Caco-2 (cell line): ENCODE data around the gene ACP6. TPM values are rescaled to one million over a fixed set of nuclear protein-coding genes. Genes with fewer than 3 reads are reported as not detected.
"Not testable (repeated sequence)": the region's sequence is repeated elsewhere in the genome, so short reads cannot be mapped to it uniquely, and the experiment has no call there.

Experiments
- BruUV-seq: library from RNA; stranded (reverse); fragments of 400-500 nt; replicated peaks from 2 replicates; lab custom pipeline; 2021; lab: Mats Ljungman, UMichigan
- CTCF ChIA-PET: fragments of 300-600 bp; sonication (Branson Sonifier 250); formaldehyde crosslinking; loops from one replicate; lab custom pipeline; 2022; ENCODE audit warnings: antibody characterized with exemption; lab: Charles Lee
- POLR2A ChIA-PET: fragments of 300-600 bp; sonication (Branson Sonifier 250); formaldehyde crosslinking; loops from one replicate; lab custom pipeline; 2022; ENCODE audit warnings: antibody characterized with exemption; lab: Charles Lee
- DNase-seq, 2 experiments: peaks; one replicate each; pipeline versions ENCODE4 v3.0.0 to v3.0.0-alpha.2; 2020 to 2022
- H3K27me3 ChIP-seq: replicated peaks from 2 replicates; pipeline ENCODE4 v1.6.0; 2011; ENCODE audit warnings: low read length; ENCODE audit not compliant: control insufficient read depth, insufficient read depth
- H3K36me3 ChIP-seq: 2 replicates; pipeline ENCODE4 v1.5.1; 2011; ENCODE audit warnings: low read length; ENCODE audit not compliant: control insufficient read depth, insufficient read depth
- H3K4me1 ChIP-seq: fragments of 250-450 bp; sonication (Bioruptor Pico); 2 replicates; pipeline ENCODE4 v1.5.1; 2020; ENCODE audit warnings: mild to moderate bottlenecking
- H3K4me3 ChIP-seq: 2 replicates; pipeline ENCODE4 v1.5.1; 2011; ENCODE audit warnings: low read depth, mild to moderate bottlenecking, control low read depth, low read length
- H3K9me3 ChIP-seq: fragments of 250-450 bp; sonication (Bioruptor Pico); 2 replicates; pipeline ENCODE4 v1.5.1; 2020; ENCODE audit warnings: mild to moderate bottlenecking, moderate library complexity
- H3K27ac Mint-ChIP-seq: one replicate; pipeline ENCODE4 v1.8.0; 2022; ENCODE audit warnings: mixed read lengths; ENCODE audit not compliant: unreplicated experiment
- H3K27me3 Mint-ChIP-seq: one replicate; pipeline ENCODE4 v1.8.0; 2022; ENCODE audit warnings: mixed read lengths; ENCODE audit not compliant: insufficient read depth, unreplicated experiment
- H3K36me3 Mint-ChIP-seq: one replicate; pipeline ENCODE4 v1.8.0; 2022; ENCODE audit warnings: mild to moderate bottlenecking, mixed read lengths; ENCODE audit not compliant: insufficient read depth, unreplicated experiment
- H3K4me1 Mint-ChIP-seq: one replicate; pipeline ENCODE4 v1.8.0; 2022; ENCODE audit warnings: low read depth, mixed read lengths; ENCODE audit not compliant: unreplicated experiment
- H3K4me3 Mint-ChIP-seq: one replicate; pipeline ENCODE4 v1.8.0; 2022; ENCODE audit warnings: mild to moderate bottlenecking, moderate library complexity, mixed read lengths; ENCODE audit not compliant: unreplicated experiment
- H3K9me3 Mint-ChIP-seq: one replicate; pipeline ENCODE4 v1.8.0; 2022; ENCODE audit warnings: mixed read lengths; ENCODE audit not compliant: unreplicated experiment
- intact Hi-C: fragments of 100-400 bp; cut with micrococcal nuclease; formaldehyde crosslinking; loops from one replicate; pipeline ENCODE4 v1.10.0; 2022; ENCODE audit not compliant: unreplicated experiment
- total RNA-seq: library from RNA; stranded (reverse); gene quantifications from 2 replicates; pipeline ENCODE4 v1.2.3, GENCODE V29; 2022
- TF ChIP-seq, protein P1 (sequence below), 2 experiments: fragments of 200-600 bp in 1 of 2; IDR thresholded peaks; 1 replicate in 1 of 2; 2 replicates in 1 of 2; pipeline versions ENCODE4 v1.5.1 to v1.8.0; 2011 to 2022; ENCODE audit warnings: antibody characterized with exemption in 1 of 2, control low read depth in 1 of 2, inconsistent platforms in 1 of 2, low read depth in 1 of 2, low read length in 1 of 2, mild to moderate bottlenecking in 1 of 2, moderate library complexity in 1 of 2; ENCODE audit not compliant: insufficient read depth in 1 of 2, severe bottlenecking in 1 of 2, unreplicated experiment in 1 of 2

ACP6 gene
- total RNA-seq, 1 experiment from 2014 or later: 24.6 TPM

DNA sequence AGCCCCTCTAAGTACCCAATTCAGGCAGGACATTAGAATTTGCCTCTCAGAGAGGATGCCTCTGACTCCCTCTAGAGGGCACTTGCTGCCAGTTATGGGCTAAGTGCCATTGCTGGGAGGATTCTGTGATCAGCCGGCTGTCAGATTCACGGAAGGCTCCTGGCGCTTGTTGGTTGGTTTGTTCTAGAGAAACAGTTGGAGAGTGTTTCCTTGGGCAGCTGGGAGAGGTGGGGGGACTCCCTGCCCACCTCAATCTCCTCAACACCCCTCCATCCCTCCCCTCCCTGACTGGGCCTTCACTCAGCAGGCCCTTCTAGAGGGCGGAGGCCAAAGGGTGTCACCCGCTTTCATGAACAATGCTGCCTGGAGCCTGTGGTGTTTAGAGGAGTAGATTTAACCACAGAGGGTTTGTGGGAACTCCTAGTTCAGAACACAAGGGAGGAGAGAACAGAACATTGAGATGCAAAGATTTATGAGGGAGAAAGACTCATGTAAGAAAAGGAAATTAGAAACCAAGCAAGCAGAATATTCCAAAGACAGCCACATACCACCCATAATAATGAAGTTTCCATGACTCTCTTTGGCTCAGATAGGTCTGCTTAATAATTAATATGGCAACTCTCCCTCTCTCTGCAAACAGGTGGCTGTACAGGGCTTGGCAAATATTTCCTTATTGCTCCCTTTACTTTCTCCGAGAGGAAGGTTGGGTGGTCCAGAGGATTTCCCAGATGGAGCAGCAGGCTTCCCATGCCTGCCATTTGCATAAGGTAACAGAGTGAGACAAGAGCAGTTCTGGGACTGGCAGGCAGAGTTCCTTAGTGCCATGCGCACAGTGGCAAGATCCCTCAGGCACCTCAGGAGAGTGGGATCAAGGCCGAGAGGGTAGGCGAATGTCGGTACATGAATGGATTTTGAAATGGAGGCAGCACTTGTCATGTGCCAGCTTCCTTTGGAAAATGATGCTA is 30.0 kb upstream of the ACP6 start:
- no TSS peak for BruUV-seq
- H3K4me3 Mint-ChIP-seq: no peak overlapping the region
- H3K9me3 ChIP-seq: no peaks in the 10 kb centered on the region
- H3K4me1 Mint-ChIP-seq: no peaks in the 10 kb centered on the region
- H3K27me3 ChIP-seq: no peaks in the 10 kb centered on the region
- peak; percentile 49 to 63 for DNase-seq
- ChIA-PET CTCF (no interaction called here), POLR2A (no interaction called here)
- H3K9me3 Mint-ChIP-seq: no peaks in the 10 kb centered on the region
- intact Hi-C loops: loop anchor here (2.0 to 5.0 kb wide), 3 partner anchors 30 to 203 kb away; partner anchors contain the start of gene ACP6
- H3K4me1 ChIP-seq: no peaks in the 10 kb centered on the region
- no peak overlapping the region for H3K4me3 ChIP-seq
- H3K27me3 Mint-ChIP-seq: no peaks in the 10 kb centered on the region
- H3K36me3 ChIP-seq: no peaks in the 10 kb centered on the region
- H3K27ac Mint-ChIP-seq: no peak overlapping the region
- no peaks in the 10 kb centered on the region for H3K36me3 Mint-ChIP-seq
- TF ChIP-seq, protein P1, sequence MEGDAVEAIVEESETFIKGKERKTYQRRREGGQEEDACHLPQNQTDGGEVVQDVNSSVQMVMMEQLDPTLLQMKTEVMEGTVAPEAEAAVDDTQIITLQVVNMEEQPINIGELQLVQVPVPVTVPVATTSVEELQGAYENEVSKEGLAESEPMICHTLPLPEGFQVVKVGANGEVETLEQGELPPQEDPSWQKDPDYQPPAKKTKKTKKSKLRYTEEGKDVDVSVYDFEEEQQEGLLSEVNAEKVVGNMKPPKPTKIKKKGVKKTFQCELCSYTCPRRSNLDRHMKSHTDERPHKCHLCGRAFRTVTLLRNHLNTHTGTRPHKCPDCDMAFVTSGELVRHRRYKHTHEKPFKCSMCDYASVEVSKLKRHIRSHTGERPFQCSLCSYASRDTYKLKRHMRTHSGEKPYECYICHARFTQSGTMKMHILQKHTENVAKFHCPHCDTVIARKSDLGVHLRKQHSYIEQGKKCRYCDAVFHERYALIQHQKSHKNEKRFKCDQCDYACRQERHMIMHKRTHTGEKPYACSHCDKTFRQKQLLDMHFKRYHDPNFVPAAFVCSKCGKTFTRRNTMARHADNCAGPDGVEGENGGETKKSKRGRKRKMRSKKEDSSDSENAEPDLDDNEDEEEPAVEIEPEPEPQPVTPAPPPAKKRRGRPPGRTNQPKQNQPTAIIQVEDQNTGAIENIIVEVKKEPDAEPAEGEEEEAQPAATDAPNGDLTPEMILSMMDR (IDR thresholded peaks at IDR 0.05; ENCODE audit: insufficient read depth in 1 of 2, low read depth in 1 of 2, low read length in 1 of 2, severe bottlenecking in 1 of 2, unreplicated experiment in 1 of 2): peak; percentile 83 to 88

DNA sequence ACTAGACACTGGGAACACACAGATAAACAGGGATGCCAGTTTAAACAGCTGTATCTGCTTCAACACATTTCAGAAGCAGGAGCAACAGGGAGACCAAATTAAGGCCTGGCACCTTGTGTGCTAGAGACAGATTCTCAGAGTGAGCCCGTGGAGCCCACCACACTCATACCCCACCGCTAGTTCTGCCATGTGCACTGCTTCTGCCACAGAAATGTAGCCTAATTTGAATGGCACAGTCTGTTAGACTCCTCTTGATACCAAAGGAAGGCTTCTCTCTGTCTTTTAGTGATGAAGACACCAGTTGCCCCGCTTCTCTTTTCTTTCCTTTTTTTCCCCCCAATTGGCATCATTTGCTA is 29.3 kb upstream of the ACP6 start:
- H3K27me3 ChIP-seq: no peaks in the 10 kb centered on the region
- Mint-ChIP-seq H3K27me3 (peaks cover under 1% of the 10 kb centered on the region), H3K36me3 (no peaks in the 10 kb centered on the region), H3K9me3 (no peaks in the 10 kb centered on the region), H3K27ac (no peak overlapping the region), H3K4me1 (no peaks in the 10 kb centered on the region), H3K4me3 (no peak overlapping the region)
- H3K36me3 ChIP-seq: no peaks in the 10 kb centered on the region
- H3K4me1 ChIP-seq: no peaks in the 10 kb centered on the region
- BruUV-seq: no TSS peak
- intact Hi-C loops: loop anchor here (2.0 to 5.0 kb wide), 3 partner anchors 29 to 202 kb away; partner anchors contain the start of gene ACP6
- POLR2A ChIA-PET: no interaction called here
- CTCF ChIA-PET: no interaction called here
- no peaks in the 10 kb centered on the region for H3K9me3 ChIP-seq
- TF ChIP-seq, protein P1 (IDR thresholded peaks at IDR 0.05; ENCODE audit: insufficient read depth in 1 of 2, low read depth in 1 of 2, low read length in 1 of 2, severe bottlenecking in 1 of 2, unreplicated experiment in 1 of 2): no peak
- DNase-seq: no peak
- H3K4me3 ChIP-seq: no peak overlapping the region

DNA sequence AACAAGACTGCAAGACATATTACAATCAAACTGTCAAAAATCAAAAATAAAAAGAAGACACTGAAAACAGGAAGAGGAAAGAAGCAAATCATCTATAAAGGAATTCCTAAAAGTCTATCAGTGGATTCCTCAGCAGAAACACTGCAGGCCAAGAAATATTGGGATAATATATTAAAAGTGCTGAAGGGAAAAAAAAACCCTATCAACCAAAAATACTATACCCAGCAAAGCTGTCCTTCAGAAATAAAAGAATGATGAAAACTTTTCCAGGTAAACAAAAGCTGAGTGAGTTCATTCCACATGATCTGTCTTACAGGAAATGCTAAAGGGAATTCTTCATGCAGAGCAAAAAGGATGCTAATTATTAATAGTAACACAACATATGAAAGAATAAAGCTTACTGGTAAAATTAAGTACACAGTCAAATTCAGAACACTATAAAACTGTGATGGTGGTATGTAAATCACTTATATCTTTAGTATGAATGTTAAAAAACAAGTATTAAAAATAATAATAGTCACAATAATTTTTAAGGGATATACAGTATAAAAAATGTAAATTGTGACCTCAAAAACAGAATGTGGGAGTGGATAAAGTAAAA is 12.9 kb upstream of the ACP6 start:
- POLR2A ChIA-PET: no interaction called here
- Histone ChIP-seq H3K9me3 (peaks cover 22% of the 10 kb centered on the region), H3K4me1 (no peaks in the 10 kb centered on the region), H3K36me3 (no peaks in the 10 kb centered on the region), H3K27me3 (no peaks in the 10 kb centered on the region), H3K4me3 (no peak overlapping the region)
- TF ChIP-seq, protein P1 (IDR thresholded peaks at IDR 0.05; ENCODE audit: insufficient read depth in 1 of 2, low read depth in 1 of 2, low read length in 1 of 2, severe bottlenecking in 1 of 2, unreplicated experiment in 1 of 2): no peak
- Mint-ChIP-seq H3K27me3 (peaks cover 4% of the 10 kb centered on the region), H3K4me3 (no peak overlapping the region), H3K27ac (no peak overlapping the region), H3K4me1 (no peaks in the 10 kb centered on the region), H3K9me3 (peaks cover 26% of the 10 kb centered on the region), H3K36me3 (no peaks in the 10 kb centered on the region)
- CTCF ChIA-PET: no interaction called here
- no TSS peak for BruUV-seq
- intact Hi-C loops: no loop called here
- DNase-seq: no peak

DNA sequence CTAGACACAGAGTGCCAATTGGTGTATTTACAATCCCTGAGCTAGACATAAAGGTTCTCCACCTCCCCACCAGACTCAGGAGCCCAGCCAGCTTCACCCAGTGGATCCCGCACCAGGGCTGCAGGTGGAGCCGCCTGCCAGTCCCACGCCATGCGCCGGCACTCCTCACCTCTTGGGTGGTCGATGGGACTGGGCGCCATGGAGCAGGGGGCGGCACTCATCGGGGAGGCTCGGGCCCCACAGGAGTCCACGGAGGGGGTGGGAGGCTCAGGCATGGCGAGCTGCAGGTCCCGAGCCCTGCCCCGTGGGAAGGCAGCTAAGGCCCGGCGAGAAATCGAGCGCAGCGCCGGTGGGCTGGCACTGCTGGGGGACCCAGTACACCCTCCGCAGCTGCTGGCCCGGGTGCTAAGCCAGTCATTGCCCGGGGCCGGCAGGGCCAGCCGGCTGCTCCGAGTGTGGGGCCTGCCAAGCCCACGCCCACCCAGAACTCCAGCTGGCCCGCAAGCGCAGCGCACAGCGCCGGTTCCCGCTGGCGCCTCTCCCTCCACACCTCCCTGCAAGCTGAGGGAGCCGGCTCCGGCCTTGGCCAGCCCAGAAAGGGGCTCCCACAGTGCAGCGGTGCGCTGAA is 10.4 kb upstream of the ACP6 start:
- H3K36me3 ChIP-seq, DNase-seq, H3K4me3 ChIP-seq, H3K4me3 Mint-ChIP-seq, H3K4me1 ChIP-seq, H3K36me3 Mint-ChIP-seq, H3K27me3 Mint-ChIP-seq, H3K4me1 Mint-ChIP-seq, H3K27me3 ChIP-seq, intact Hi-C loops, POLR2A ChIA-PET, CTCF ChIA-PET, H3K27ac Mint-ChIP-seq, BruUV-seq: not testable (repeated sequence)
- H3K9me3 Mint-ChIP-seq: peaks cover 26% of the 10 kb centered on the region
- H3K9me3 ChIP-seq: peaks cover 31% of the 10 kb centered on the region
